GM12878 (cell line): ENCODE measurements around the gene ZNF763. TPM values are rescaled to one million over a fixed set of nuclear protein-coding genes. Genes with fewer than 3 reads are reported as not detected.
A peak's percentile ranks its signal among the peaks of the same experiment; 100 is the strongest.

Experiments
- ATAC-seq: fragments of 200-7000 bp; cut with Tn5 transposase; 3 replicates; pipeline ENCODE4 v1.9.1; 2020; ENCODE audit warnings: mild to moderate bottlenecking, moderate library complexity
- BruUV-seq: library from RNA; stranded (reverse); fragments of 400-500 nt; replicated peaks from 2 replicates; lab custom pipeline; 2021; lab: Mats Ljungman, UMichigan
- CTCF ChIA-PET: fragments of 300-600 bp; sonication (Branson Sonifier 250); formaldehyde crosslinking; extraction: SDS; loops from one replicate; lab custom pipeline; 2021; ENCODE audit warnings: inconsistent platforms; lab: Yijun Ruan, JAX
- POLR2A ChIA-PET: fragments of 350-600 bp; formaldehyde crosslinking; extraction: SDS; loops from one replicate; lab custom pipeline; 2021; ENCODE audit warnings: inconsistent platforms; lab: Charles Lee
- RAD21 ChIA-PET: fragments of 300-600 bp; sonication (Branson Sonifier 250); formaldehyde crosslinking; loops from one replicate; lab custom pipeline; 2023; ENCODE audit warnings: antibody characterized with exemption; ENCODE audit not compliant: unreplicated experiment; lab: Charles Lee
- SMC1A ChIA-PET: fragments of 300-600 bp; sonication (Branson Sonifier 250); formaldehyde crosslinking; loops from one replicate; lab custom pipeline; 2023; ENCODE audit not compliant: unreplicated experiment, uncharacterized antibody; lab: Charles Lee
- DNase-seq: peaks from one replicate; pipeline ENCODE4 v3.0.0-alpha.2; 2011; ENCODE audit warnings: low read depth, low spot score
- FAIRE-seq: peaks from 3 replicates; lab custom pipeline; 2011; peaks lifted over from hg19 to GRCh38; lab: Jason Lieb, UNC
- H2AFZ ChIP-seq: 2 replicates; pipeline ENCODE4 v1.6.0; 2011; ENCODE audit warnings: low read depth, low read length, control low read depth; ENCODE audit not compliant: control insufficient read depth
- H3K27ac ChIP-seq: 2 replicates; pipeline ENCODE4 v1.5.1; 2011; ENCODE audit warnings: control low read depth; ENCODE audit not compliant: control insufficient read depth, insufficient read depth
- H3K27me3 ChIP-seq, 2 experiments: replicated peaks in 1 of 2; 2 replicates each; pipeline versions ENCODE4 v1.6.0 to v1.6.1; 2011; ENCODE audit warnings: low read length in 1 of 2; ENCODE audit not compliant: control insufficient read depth in 2 of 2, insufficient read depth in 2 of 2
- H3K36me3 ChIP-seq, 2 experiments: 2 replicates each; pipeline ENCODE4 v1.5.1; 2011; ENCODE audit warnings: low read length in 1 of 2; ENCODE audit not compliant: control insufficient read depth in 2 of 2, insufficient read depth in 2 of 2
- H3K4me1 ChIP-seq: 2 replicates; pipeline ENCODE4 v1.6.1; 2011; ENCODE audit warnings: mild to moderate bottlenecking, low read length, moderate library complexity, mixed read lengths; ENCODE audit not compliant: control insufficient read depth, insufficient read depth
- H3K4me2 ChIP-seq: 2 replicates; pipeline ENCODE4 v1.6.0; 2011; ENCODE audit warnings: control low read depth; ENCODE audit not compliant: control insufficient read depth, insufficient read depth
- H3K4me3 ChIP-seq: fragments of 200-600 bp; sonication (generic); 2 replicates; pipeline ENCODE4 v1.5.1; 2016
- H3K79me2 ChIP-seq: 2 replicates; pipeline ENCODE4 v1.6.0; 2011; ENCODE audit warnings: low read length; ENCODE audit not compliant: control insufficient read depth, insufficient read depth
- H3K9ac ChIP-seq: 2 replicates; pipeline ENCODE4 v1.8.0; 2011; ENCODE audit warnings: low read length, control low read depth, mixed read lengths; ENCODE audit not compliant: control insufficient read depth, insufficient read depth
- H3K9me3 ChIP-seq: replicated peaks from 3 replicates; pipeline ENCODE4 v1.5.1; 2011; ENCODE audit warnings: mild to moderate bottlenecking, low read length; ENCODE audit not compliant: control insufficient read depth, insufficient read depth
- H4K20me1 ChIP-seq: 2 replicates; pipeline ENCODE4 v1.6.0; 2011; ENCODE audit not compliant: control insufficient read depth, insufficient read depth
- ASH2L ChIP-seq: fragments of 300-600, 200-600 bp; sonication (generic); IDR thresholded peaks from 2 replicates; pipeline ENCODE4 v1.6.1; 2017; ENCODE audit warnings: low read depth, mild to moderate bottlenecking, borderline replicate concordance
- BACH1 ChIP-seq: fragments of 450-650 bp; IDR thresholded peaks from 2 replicates; pipeline ENCODE4 v1.6.1; 2017; ENCODE audit warnings: mild to moderate bottlenecking, borderline replicate concordance
- BHLHE40 ChIP-seq, 2 experiments: fragments of 450-650 bp in 1 of 2; IDR thresholded peaks; 2 replicates each; pipeline ENCODE4 v1.6.1; 2011 to 2017; ENCODE audit warnings: low read depth in 2 of 2, borderline replicate concordance in 1 of 2, improper control_type of control experiment in 1 of 2, low read length in 1 of 2, mild to moderate bottlenecking in 1 of 2
- BRCA1 ChIP-seq: IDR thresholded peaks from 2 replicates; pipeline ENCODE4 v1.6.1; 2011; ENCODE audit warnings: low read depth, low read length, improper control_type of control experiment
- CREB1 ChIP-seq: IDR thresholded peaks from 2 replicates; pipeline ENCODE4 v1.6.1; 2012; ENCODE audit warnings: low read depth, mild to moderate bottlenecking, inconsistent platforms
- DPF2 ChIP-seq: fragments of 450-650 bp; IDR thresholded peaks from 2 replicates; pipeline ENCODE4 v1.6.1; 2017; ENCODE audit warnings: mild to moderate bottlenecking
- HCFC1 ChIP-seq: fragments of 150-350 bp; IDR thresholded peaks from 2 replicates; pipeline ENCODE4 v1.6.1; 2014; ENCODE audit warnings: low read length
- MTA2 ChIP-seq: fragments of 450-650 bp; IDR thresholded peaks from 2 replicates; pipeline ENCODE4 v1.6.1; 2016; ENCODE audit warnings: low read depth, mild to moderate bottlenecking, moderate library complexity
- PAX5 ChIP-seq: IDR thresholded peaks from 2 replicates; pipeline ENCODE4 v1.6.1; 2011; ENCODE audit warnings: low read depth, low read length, borderline replicate concordance
- PKNOX1 ChIP-seq: fragments of 450-650 bp; IDR thresholded peaks from 2 replicates; pipeline ENCODE4 v1.6.1; 2016; ENCODE audit warnings: mild to moderate bottlenecking
- POLR2A ChIP-seq: IDR thresholded peaks from 2 replicates; pipeline ENCODE4 v1.6.1; 2011; ENCODE audit warnings: low read depth, mild to moderate bottlenecking, low read length
- RBBP5 ChIP-seq: fragments of 200-600 bp; sonication (generic); conservative IDR thresholded peaks from 2 replicates; pipeline ENCODE4 v1.6.1; 2016
- SMAD5 ChIP-seq: IDR thresholded peaks from 2 replicates; pipeline ENCODE4 v1.6.1; 2016; ENCODE audit warnings: antibody characterized with exemption, low read depth
- SPI1 ChIP-seq: IDR thresholded peaks from 2 replicates; pipeline ENCODE4 v1.6.1; 2011; ENCODE audit warnings: low read depth, mild to moderate bottlenecking, low read length, moderate library complexity, borderline replicate concordance; ENCODE audit not compliant: insufficient read depth
- ZBTB11 ChIP-seq: fragments of 450-650 bp; formaldehyde crosslinking; IDR thresholded peaks from 2 replicates; pipeline ENCODE4 v1.5.0; 2022; ENCODE audit warnings: mild to moderate bottlenecking, missing genetic modification characterization
- ZNF207 ChIP-seq: fragments of 450-650 bp; IDR thresholded peaks from 2 replicates; pipeline ENCODE4 v1.6.1; 2014; ENCODE audit warnings: antibody characterized with exemption, mild to moderate bottlenecking, borderline replicate concordance
- WGBS: methylation state at CpG from one replicate; pipeline ENCODE4 v1.1.6; 2016; ENCODE audit warnings: low lambda C conversion rate; ENCODE audit not compliant: insufficient replicate concordance, insufficient coverage; ENCODE audit errors: missing lambda C conversion rate; 5-methylcytosine and 5-hydroxymethylcytosine counted together
- in situ Hi-C: fragments of 300-500 bp; cut with MboI; formaldehyde crosslinking; loops from 9 replicates; pipeline ENCODE4 v1.14.3; 2018; ENCODE audit warnings: mixed read lengths
- intact Hi-C: fragments of 100-400 bp; cut with micrococcal nuclease; formaldehyde crosslinking; loops from one replicate; pipeline ENCODE4 v1.14.2; 2022; ENCODE audit not compliant: unreplicated experiment
- polyA plus RNA-seq, 11 experiments: library from polyadenylated mRNA; depleted of rRNA in 4 of 11; unstranded in 6 of 11; stranded (reverse) in 5 of 11; fragments of >200 nt; fragmentation: Nextera tagmentation in 4 of 11; fragmentation: Illumina TruSeq in 1 of 11; extraction: Ambion mirVana in 4 of 11; extraction: Trizol in 1 of 11; gene quantifications; 1 replicate in 1 of 11; 2 replicates in 10 of 11; pipeline versions ENCODE4 v1.2.1 to v1.2.3, GENCODE V29; 2011 to 2016; ENCODE audit warnings: inconsistent platforms in 2 of 11, missing spikeins in 2 of 11, low read depth in 1 of 11
- total RNA-seq, 4 experiments: library from RNA; depleted of rRNA in 3 of 4; stranded (reverse); fragments of >200 nt in 3 of 4; fragmentation: Illumina TruSeq in 1 of 4; extraction: Trizol in 1 of 4; gene quantifications; 2 replicates each; pipeline versions ENCODE4 v1.2.1 to v1.2.3, GENCODE V29; 2013 to 2021

Gene ZNF763
- total and polyA plus RNA-seq, 10 of the 15 experiments (the other 5 are each of a cell fraction or from before 2014, with no cell fraction given), result 0.62 to 1.8 (median 1.1) TPM

GRCh38 chr19:11921852-11922495 is 42.9 kb upstream of the ZNF763 start (continued):
- no peak for TF ChIP-seq ASH2L
- no peak for TF ChIP-seq PAX5

- ATAC-seq, result peak; percentile 93
- BruUV-seq, result TSS peak; percentile 79
- peak; percentile 81 for FAIRE-seq
- TF ChIP-seq SMAD5 (peak; percentile 74; the same call in 1 of the 2 replicates), MTA2 (0 out of 2 replicates have a peak, but pooled peaks have one; percentile 28), DPF2 (peak; percentile 94), POLR2A (peak; percentile 96), ZBTB11 (CRISPR knock-in tag) (no peak), BRCA1 (no peak), BACH1 (peak; percentile 83), RBBP5 (no peak), ZNF207 (0 out of 2 replicates have a peak, but pooled peaks have one; percentile 19), BHLHE40 (IDR thresholded peaks at IDR 0.05; ENCODE audit: borderline replicate concordance in 1 of 2, low read depth in 2 of 2, low read length in 1 of 2) (no peak), SPI1 (peak; percentile 12; the same call in 1 of the 2 replicates), HCFC1 (peak; percentile 35; the same call in 1 of the 2 replicates), CREB1 (0 out of 2 replicates have a peak, but pooled peaks have one; percentile 43), PKNOX1 (peak; percentile 99)
Measured at GRCh38 chr19:11924886-11925650, 39.8 kb upstream of the ZNF763 start, which contains the start of gene ZNF700. Gene ZNF700 (plus strand): TSS chr19:11925107. CDS start chr19:11925211, 104 bp downstream.

More at GRCh38 chr19:11924886-11925650, 39.8 kb upstream of the ZNF763 start, which contains the start of gene ZNF700:
- in situ Hi-C loops, result loop anchor here (5.0 kb wide), 1 partner anchor 217 kb away; the partner anchor contains the start of gene ZNF20
- Histone ChIP-seq H3K79me2 (peaks cover 28% of the 10 kb centered on the region), H3K27me3 (no peaks in the 10 kb centered on the region), H3K4me1 (peaks cover 3% of the 10 kb centered on the region; the same call in 1 of the 2 replicates), H3K36me3 (no peaks in the 10 kb centered on the region; a peak in 1 of 4 replicates), H3K4me3 (peak within 1 kb of the TSS; percentile 96), H4K20me1 (no peaks in the 10 kb centered on the region), H3K9ac (peak within 1 kb of the TSS; percentile 99), H3K4me2 (peak within 1 kb of the TSS; percentile 91), H2AFZ (peak within 1 kb of the TSS; percentile 93), H3K27ac (peak within 1 kb of the TSS; percentile 94), H3K9me3 (peaks cover 13% of the 10 kb centered on the region)
- RAD21 ChIA-PET, result interaction anchor here (0.6 to 4.1 kb wide), 17 partner anchors 39 to 558 kb away, joined by 3 to 105 read pairs (median 5); partner anchors contain the start of genes ZNF20, ZNF491, ZNF625 and ZNF763
- intact Hi-C loops, result loop anchor here (1.0 to 10.0 kb wide), 6 partner anchors 40 to 360 kb away; partner anchors contain the start of genes ZNF491, ZNF763 and ZNF878
- under 1% methylated on average over 53 of the region's 53 CpGs for WGBS
- SMC1A ChIA-PET, result interaction anchor here (0.6 to 8.0 kb wide), 16 partner anchors 10 to 408 kb away, joined by 3 to 133 read pairs (median 8); partner anchors contain the start of genes ZNF136, ZNF20, ZNF433 and ZNF491
- POLR2A ChIA-PET, result interaction anchor here (0.5 to 3.4 kb wide), 8 partner anchors 39 to 216 kb away, joined by 3 to 37 read pairs (median 6); partner anchors contain the start of genes ZNF20, ZNF491, ZNF763 and ZNF878
- peak; percentile 92 for DNase-seq
- CTCF ChIA-PET, result interaction anchor here (0.7 to 6.0 kb wide), 22 partner anchors 38 to 871 kb away, joined by 3 to 181 read pairs (median 5); partner anchors contain the start of genes ZNF136, ZNF20, ZNF44 and ZNF441
